NCI-H2196 treated with DMSO at 0.1 percent for 48 hours (cell line): ENCODE results near the gene PMVK.

Source experiments
- DNase-seq: peaks from one replicate; lab custom pipeline; 2025; ENCODE audit not compliant: unreplicated experiment; lab: John Stamatoyannopoulos, UW

Gene PMVK

GRCh38 chr1:154967331-154967950 lies 30.9 kb upstream of the PMVK start:
- DNase-seq = no peak

GRCh38 chr1:154966111-154966510 lies 29.6 kb upstream of the PMVK start:
- DNase-seq = no peak

- no peak for DNase-seq
These were observed 27.8 kb upstream of the PMVK start for GRCh38 chr1:154964359-154964758.

- DNase-seq = no peak
These were observed 27.1 kb upstream of the PMVK start for GRCh38 chr1:154963643-154964042.

- DNase-seq = no peak
These were observed 26.3 kb upstream of the PMVK start for GRCh38 chr1:154962795-154963330.

- no peak for DNase-seq
These were observed 25.7 kb upstream of the PMVK start for GRCh38 chr1:154962156-154962749.

GRCh38 chr1:154961207-154962155 lies 25.0 kb upstream of the PMVK start, which contains the start of gene PYGO2:
PYGO2 (minus strand) TSS chr1:154961782; CDS start chr1:154961576, 206 bp downstream.
- peak; percentile 64 for DNase-seq

GRCh38 chr1:154960446-154961136 lies 24.1 kb upstream of the PMVK start:
- no peak for DNase-seq

- no peak for DNase-seq
These were observed 22.9 kb upstream of the PMVK start for GRCh38 chr1:154959426-154959780.

GRCh38 chr1:154958681-154959425 lies 22.3 kb upstream of the PMVK start:
- no peak for DNase-seq

GRCh38 chr1:154958036-154958435 lies 21.5 kb upstream of the PMVK start:
- DNase-seq = no peak

GRCh38 chr1:154957091-154957657 lies 20.7 kb upstream of the PMVK start:
- no peak for DNase-seq

GRCh38 chr1:154956544-154956941 lies 20.0 kb upstream of the PMVK start:
- DNase-seq = no peak

- peak; percentile 74 for DNase-seq
These were observed 19.4 kb upstream of the PMVK start, which contains the start of gene PBXIP1 for GRCh38 chr1:154955718-154956543. PBXIP1 (minus strand) TSS chr1:154956099; CDS start chr1:154953721, 2,378 bp downstream.

GRCh38 chr1:154955039-154955717 lies 18.7 kb upstream of the PMVK start:
- DNase-seq = peak; percentile 90

GRCh38 chr1:154954541-154954940 lies 18.0 kb upstream of the PMVK start:
- DNase-seq = no peak

- no peak for DNase-seq
These were observed 17.1 kb upstream of the PMVK start for GRCh38 chr1:154953611-154954038.

- no peak for DNase-seq
These were observed 16.1 kb upstream of the PMVK start for GRCh38 chr1:154952664-154953063.
